ENCODE data around the gene KAT2B.

The KAT2B gene

GRCh38 chr3:20062996-20063395 is 22.8 kb downstream of the KAT2B start:
- H3K4me1 ChIP-seq (ENCODE audit: control insufficient read depth in 5 of 5, insufficient read depth in 5 of 5, low read length in 5 of 5): peaks cover 0 to 24% (median 23%) of the 10 kb centered on the region in 5 donors
- H3K4me3 ChIP-seq (ENCODE audit: low read depth in 1 of 5, low read length in 5 of 5): no peak overlapping the region
- no peak overlapping the region for H3K9ac ChIP-seq (ENCODE audit: low read length in 5 of 5)
- H3K27ac ChIP-seq (ENCODE audit: low read depth, low read length): no peak overlapping the region
- no peaks in the 10 kb centered on the region for H3K9me3 ChIP-seq (ENCODE audit: control insufficient read depth in 5 of 5, low read length in 5 of 5)
- H3K27me3 ChIP-seq (ENCODE audit: control insufficient read depth in 5 of 5, insufficient read depth in 4 of 5, low read length in 5 of 5): no peaks in the 10 kb centered on the region
- no peaks in the 10 kb centered on the region for H3K36me3 ChIP-seq (ENCODE audit: control insufficient read depth in 5 of 5, insufficient read depth in 5 of 5, low read length in 5 of 5)

- Histone ChIP-seq H3K9ac (ENCODE audit: low read length in 5 of 5) (no peak overlapping the region), H3K27ac (ENCODE audit: low read depth, low read length) (no peak overlapping the region), H3K4me1 (ENCODE audit: control insufficient read depth in 5 of 5, insufficient read depth in 5 of 5, low read length in 5 of 5) (peaks cover 0 to 28% (median 23%) of the 10 kb centered on the region in 5 donors), H3K4me3 (ENCODE audit: low read depth in 1 of 5, low read length in 5 of 5) (no peak overlapping the region), H3K9me3 (ENCODE audit: control insufficient read depth in 5 of 5, low read length in 5 of 5) (no peaks in the 10 kb centered on the region), H3K27me3 (ENCODE audit: control insufficient read depth in 5 of 5, insufficient read depth in 4 of 5, low read length in 5 of 5) (no peaks in the 10 kb centered on the region), H3K36me3 (ENCODE audit: control insufficient read depth in 5 of 5, insufficient read depth in 5 of 5, low read length in 5 of 5) (no peaks in the 10 kb centered on the region)
Observed at GRCh38 chr3:20064387-20064786, 24.1 kb downstream of the KAT2B start.

- no peaks in the 10 kb centered on the region for H3K9me3 ChIP-seq (ENCODE audit: control insufficient read depth in 5 of 5, low read length in 5 of 5)
- H3K27me3 ChIP-seq (ENCODE audit: control insufficient read depth in 5 of 5, insufficient read depth in 4 of 5, low read length in 5 of 5): no peaks in the 10 kb centered on the region
- H3K4me3 ChIP-seq (ENCODE audit: low read depth in 1 of 5, low read length in 5 of 5): no peak overlapping the region
- no peak overlapping the region for H3K27ac ChIP-seq (ENCODE audit: low read depth, low read length)
- no peaks in the 10 kb centered on the region for H3K36me3 ChIP-seq (ENCODE audit: control insufficient read depth in 5 of 5, insufficient read depth in 5 of 5, low read length in 5 of 5)
- peaks cover 0 to 28% (median 23%) of the 10 kb centered on the region in 5 donors for H3K4me1 ChIP-seq (ENCODE audit: control insufficient read depth in 5 of 5, insufficient read depth in 5 of 5, low read length in 5 of 5)
- no peak overlapping the region for H3K9ac ChIP-seq (ENCODE audit: low read length in 5 of 5)
Observed at GRCh38 chr3:20064796-20065564, 24.7 kb downstream of the KAT2B start.

- H3K4me3 ChIP-seq (ENCODE audit: low read depth in 1 of 5, low read length in 5 of 5): no peak overlapping the region
- no peaks in the 10 kb centered on the region for H3K27me3 ChIP-seq (ENCODE audit: control insufficient read depth in 5 of 5, insufficient read depth in 4 of 5, low read length in 5 of 5)
- H3K36me3 ChIP-seq (ENCODE audit: control insufficient read depth in 5 of 5, insufficient read depth in 5 of 5, low read length in 5 of 5): no peaks in the 10 kb centered on the region
- no peak overlapping the region for H3K9ac ChIP-seq (ENCODE audit: low read length in 5 of 5)
- H3K9me3 ChIP-seq (ENCODE audit: control insufficient read depth in 5 of 5, low read length in 5 of 5): no peaks in the 10 kb centered on the region
- no peak overlapping the region for H3K27ac ChIP-seq (ENCODE audit: low read depth, low read length)
- H3K4me1 ChIP-seq (ENCODE audit: control insufficient read depth in 5 of 5, insufficient read depth in 5 of 5, low read length in 5 of 5): peaks cover 0 to 26% (median 17%) of the 10 kb centered on the region in 5 donors
Observed at GRCh38 chr3:20066079-20066478, 25.8 kb downstream of the KAT2B start.

- H3K36me3 ChIP-seq (ENCODE audit: control insufficient read depth in 5 of 5, insufficient read depth in 5 of 5, low read length in 5 of 5): peaks cover 0 to 4% (median 0%) of the 10 kb centered on the region in 5 donors
- no peaks in the 10 kb centered on the region for H3K27me3 ChIP-seq (ENCODE audit: control insufficient read depth in 5 of 5, insufficient read depth in 4 of 5, low read length in 5 of 5)
- no peak overlapping the region for H3K4me3 ChIP-seq (ENCODE audit: low read depth in 1 of 5, low read length in 5 of 5)
- no peaks in the 10 kb centered on the region for H3K9me3 ChIP-seq (ENCODE audit: control insufficient read depth in 5 of 5, low read length in 5 of 5)
- peak overlapping the region; percentile 79 for H3K27ac ChIP-seq (ENCODE audit: low read depth, low read length)
- H3K4me1 ChIP-seq (ENCODE audit: control insufficient read depth in 5 of 5, insufficient read depth in 5 of 5, low read length in 5 of 5): peaks cover 0 to 22% (median 13%) of the 10 kb centered on the region in 5 donors
- H3K9ac ChIP-seq (ENCODE audit: low read length in 5 of 5): peak overlapping the region in 2 of 5 donors; percentile 11 to 12
Observed at GRCh38 chr3:20066850-20067617, 26.8 kb downstream of the KAT2B start.

GRCh38 chr3:20068512-20069177 is 28.4 kb downstream of the KAT2B start:
- Histone ChIP-seq H3K27me3 (ENCODE audit: control insufficient read depth in 5 of 5, insufficient read depth in 4 of 5, low read length in 5 of 5) (no peaks in the 10 kb centered on the region), H3K4me1 (ENCODE audit: control insufficient read depth in 5 of 5, insufficient read depth in 5 of 5, low read length in 5 of 5) (peaks cover 0 to 22% (median 13%) of the 10 kb centered on the region in 5 donors), H3K27ac (ENCODE audit: low read depth, low read length) (no peak overlapping the region), H3K9me3 (ENCODE audit: control insufficient read depth in 5 of 5, low read length in 5 of 5) (no peaks in the 10 kb centered on the region), H3K36me3 (ENCODE audit: control insufficient read depth in 5 of 5, insufficient read depth in 5 of 5, low read length in 5 of 5) (peaks cover 4 to 9% (median 8%) of the 10 kb centered on the region in 5 donors), H3K4me3 (ENCODE audit: low read depth in 1 of 5, low read length in 5 of 5) (no peak overlapping the region), H3K9ac (ENCODE audit: low read length in 5 of 5) (no peak overlapping the region)

GRCh38 chr3:20069178-20069532 is 28.9 kb downstream of the KAT2B start:
- H3K4me1 ChIP-seq (ENCODE audit: control insufficient read depth in 5 of 5, insufficient read depth in 5 of 5, low read length in 5 of 5): peaks cover 0 to 22% (median 13%) of the 10 kb centered on the region in 5 donors

DNA sequence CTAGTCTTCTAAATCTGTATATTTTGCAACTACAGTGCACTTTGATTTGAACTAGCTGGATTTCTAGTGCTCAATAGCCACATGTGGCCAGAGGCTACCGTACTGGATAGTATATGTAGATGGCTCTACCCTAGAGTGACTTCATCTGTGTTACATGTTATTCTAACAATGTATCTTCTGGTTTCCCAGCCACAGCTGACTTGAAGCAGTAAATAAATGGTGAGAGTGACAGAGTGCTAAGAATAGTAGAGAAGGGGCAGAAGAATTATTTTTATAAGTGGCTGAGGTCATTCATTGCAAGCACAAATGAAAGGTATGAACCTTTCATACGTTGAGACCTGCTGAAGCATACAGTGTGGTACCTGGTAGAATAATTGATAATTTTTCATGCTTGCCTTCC is 30.9 kb downstream of the KAT2B start:
- Histone ChIP-seq H3K4me3 (ENCODE audit: low read depth in 1 of 5, low read length in 5 of 5) (no peak overlapping the region), H3K4me1 (ENCODE audit: control insufficient read depth in 5 of 5, insufficient read depth in 5 of 5, low read length in 5 of 5) (peaks cover 0 to 14% (median 7%) of the 10 kb centered on the region in 5 donors), H3K9ac (ENCODE audit: low read length in 5 of 5) (no peak overlapping the region), H3K27me3 (ENCODE audit: control insufficient read depth in 5 of 5, insufficient read depth in 4 of 5, low read length in 5 of 5) (no peaks in the 10 kb centered on the region), H3K36me3 (ENCODE audit: control insufficient read depth in 5 of 5, insufficient read depth in 5 of 5, low read length in 5 of 5) (peaks cover 8 to 9% (median 8%) of the 10 kb centered on the region in 5 donors), H3K27ac (ENCODE audit: low read depth, low read length) (no peak overlapping the region), H3K9me3 (ENCODE audit: control insufficient read depth in 5 of 5, low read length in 5 of 5) (no peaks in the 10 kb centered on the region)

More at GRCh38 chr3:20069178-20069532, 28.9 kb downstream of the KAT2B start:
- no peaks in the 10 kb centered on the region for H3K9me3 ChIP-seq (ENCODE audit: control insufficient read depth in 5 of 5, low read length in 5 of 5)
- no peak overlapping the region for H3K9ac ChIP-seq (ENCODE audit: low read length in 5 of 5)
- H3K27me3 ChIP-seq (ENCODE audit: control insufficient read depth in 5 of 5, insufficient read depth in 4 of 5, low read length in 5 of 5): no peaks in the 10 kb centered on the region
- no peak overlapping the region for H3K27ac ChIP-seq (ENCODE audit: low read depth, low read length)
- H3K36me3 ChIP-seq (ENCODE audit: control insufficient read depth in 5 of 5, insufficient read depth in 5 of 5, low read length in 5 of 5): peaks cover 6 to 9% (median 8%) of the 10 kb centered on the region in 5 donors
- no peak overlapping the region for H3K4me3 ChIP-seq (ENCODE audit: low read depth in 1 of 5, low read length in 5 of 5)

DNA sequence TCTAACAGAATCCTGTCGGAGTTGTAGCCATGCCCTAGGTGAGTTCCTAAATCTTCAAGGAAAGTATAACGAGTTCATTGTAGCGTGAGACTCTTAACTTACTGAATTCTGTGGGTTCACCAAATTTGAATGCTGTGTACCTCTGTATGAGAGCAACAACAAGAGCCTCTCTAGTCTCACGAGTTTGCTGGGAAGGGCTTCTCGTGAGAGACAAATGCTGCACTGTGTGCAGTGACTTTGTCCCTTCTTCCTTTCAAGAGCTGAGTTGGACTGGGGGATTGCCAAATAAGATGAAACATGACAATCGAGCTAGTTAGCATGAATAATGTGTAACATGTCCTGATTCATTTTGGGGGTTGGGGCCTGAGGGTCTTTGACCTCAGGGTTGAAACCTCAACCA is 32.2 kb downstream of the KAT2B start:
- H3K4me3 ChIP-seq (ENCODE audit: low read depth in 1 of 5, low read length in 5 of 5): no peak overlapping the region
- no peaks in the 10 kb centered on the region for H3K27me3 ChIP-seq (ENCODE audit: control insufficient read depth in 5 of 5, insufficient read depth in 4 of 5, low read length in 5 of 5)
- H3K27ac ChIP-seq (ENCODE audit: low read depth, low read length): no peak overlapping the region
- peaks cover 0 to 7% (median under 1%) of the 10 kb centered on the region in 5 donors for H3K4me1 ChIP-seq (ENCODE audit: control insufficient read depth in 5 of 5, insufficient read depth in 5 of 5, low read length in 5 of 5)
- H3K36me3 ChIP-seq (ENCODE audit: control insufficient read depth in 5 of 5, insufficient read depth in 5 of 5, low read length in 5 of 5): peaks cover 8 to 9% (median 8%) of the 10 kb centered on the region in 5 donors
- no peak overlapping the region for H3K9ac ChIP-seq (ENCODE audit: low read length in 5 of 5)
- H3K9me3 ChIP-seq (ENCODE audit: control insufficient read depth in 5 of 5, low read length in 5 of 5): no peaks in the 10 kb centered on the region

All from subcutaneous abdominal adipose tissue (tissue), 5 donors.